ENCODE results near the gene LY86. TPM values are rescaled to one million over a fixed set of nuclear protein-coding genes. Genes with fewer than 3 reads are reported as not detected.

LY86 gene
- total and polyA plus RNA-seq, 2 donors (not counting 3 experiments of a cell fraction or from before 2014, with no cell fraction given) = not detected

DNA sequence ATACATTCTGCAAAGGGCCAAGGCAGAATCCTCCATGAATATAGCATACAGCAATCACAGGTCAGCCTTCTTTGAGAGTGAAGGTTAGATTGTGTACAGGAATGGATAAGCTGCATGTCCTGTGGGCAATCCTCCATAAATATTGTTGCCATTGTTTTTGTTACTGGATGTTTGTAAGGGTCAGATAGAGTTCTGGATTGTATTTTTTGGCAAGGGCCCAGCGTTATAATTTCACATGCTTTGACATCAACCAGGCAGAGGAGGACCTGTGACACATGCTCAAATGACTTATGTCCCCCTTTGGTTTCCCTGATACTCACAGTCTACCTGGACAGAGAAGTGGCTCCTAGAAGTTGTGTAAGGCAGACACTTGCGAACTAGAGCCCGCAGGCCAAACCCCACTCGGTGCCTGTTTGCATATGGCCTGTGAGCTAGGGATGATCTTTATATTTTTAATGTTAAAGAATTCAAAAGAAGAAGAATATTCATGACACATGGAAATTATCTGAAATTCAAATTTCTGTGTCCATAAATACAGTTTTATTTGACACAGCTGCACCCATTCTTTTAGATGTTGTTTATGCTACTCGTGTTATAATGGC is 5.4 kb downstream of the LY86 start:
- Histone ChIP-seq H2AFZ (ENCODE audit: low read depth, low read length) (no peak overlapping the region), H3K9me1 (replicated peaks; ENCODE audit: control insufficient read depth, extremely low read depth, insufficient read depth, low read length) (no peaks in the 10 kb centered on the region), H3K79me2 (ENCODE audit: control insufficient read depth, insufficient read depth, low read length) (no peaks in the 10 kb centered on the region), H3K4me1 (ENCODE audit: control insufficient read depth, extremely low read depth, insufficient read depth, low read length) (no peaks in the 10 kb centered on the region), H3K4me3 (replicated peaks in 1 of 3; ENCODE audit: insufficient read depth in 1 of 3, low read depth in 1 of 3, low read length in 3 of 3) (no peak overlapping the region), H3K27ac (ENCODE audit: insufficient read depth, low read depth, low read length) (no peak overlapping the region), H3K36me3 (ENCODE audit: control insufficient read depth in 2 of 2, extremely low read depth in 1 of 2, insufficient read depth in 2 of 2, low read length in 2 of 2) (no peaks in the 10 kb centered on the region), H3K27me3 (ENCODE audit: control insufficient read depth in 2 of 2, insufficient read depth in 2 of 2, low read length in 2 of 2) (no peaks in the 10 kb centered on the region), H3K4me2 (ENCODE audit: insufficient read depth, low read length) (no peak overlapping the region), H3K9ac (replicated peaks; ENCODE audit: extremely low read depth, insufficient read depth, low read length) (no peak overlapping the region), H3K9me3 (replicated peaks; ENCODE audit: control insufficient read depth, insufficient read depth, low read length) (no peaks in the 10 kb centered on the region), H4K20me1 (replicated peaks; ENCODE audit: control insufficient read depth, extremely low read depth, insufficient read depth, low read length) (no peaks in the 10 kb centered on the region)
- intact Hi-C loops (cut with micrococcal nuclease) = no loop called here
- TF ChIP-seq JUN (IDR thresholded peaks at IDR 0.05; ENCODE audit: borderline replicate concordance, insufficient read depth, insufficient read length, low read depth) = no peak
- TF ChIP-seq GATA2 (IDR thresholded peaks at IDR 0.05; ENCODE audit: insufficient read depth, insufficient read length, low read depth, low read length) = no peak
- TF ChIP-seq, protein P1, sequence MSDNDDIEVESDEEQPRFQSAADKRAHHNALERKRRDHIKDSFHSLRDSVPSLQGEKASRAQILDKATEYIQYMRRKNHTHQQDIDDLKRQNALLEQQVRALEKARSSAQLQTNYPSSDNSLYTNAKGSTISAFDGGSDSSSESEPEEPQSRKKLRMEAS (IDR thresholded peaks at IDR 0.05; ENCODE audit: insufficient read depth, insufficient read length) = no peak
- dilution Hi-C loops (cut with MboI; ENCODE audit: extremely low pct_ligation_motif_present, low sequenced_read_pairs) = no loop called here
- CTCF ChIA-PET = no interaction called here
- BruUV-seq (replicated peaks) = no TSS peak
- POLR2A ChIA-PET = no interaction called here
- DNase-seq (ENCODE audit: low read depth, low spot score) (no peak), FAIRE-seq (no peak)

DNA sequence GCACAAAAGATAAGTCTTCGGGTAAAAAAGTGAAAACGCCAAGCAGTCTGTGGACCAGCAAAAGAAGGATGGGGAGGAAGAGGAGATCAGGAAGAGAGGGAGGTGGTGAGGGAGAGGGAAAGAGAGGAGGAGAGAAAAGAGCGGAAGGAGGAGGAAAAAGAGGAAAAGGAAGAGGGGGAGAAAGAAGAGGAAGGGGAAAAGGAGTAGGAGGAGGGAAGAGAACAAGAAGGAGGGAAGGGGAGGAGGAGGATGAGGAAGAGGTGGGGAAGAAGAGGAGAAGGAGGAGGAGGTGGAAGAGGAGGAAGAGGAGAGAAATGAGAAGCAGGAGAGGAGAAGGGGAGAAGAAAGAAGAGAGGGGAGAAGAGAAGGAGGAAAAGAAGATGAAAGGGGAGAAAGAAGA is 6.5 kb downstream of the LY86 start:
- Histone ChIP-seq H3K36me3 (ENCODE audit: control insufficient read depth in 2 of 2, extremely low read depth in 1 of 2, insufficient read depth in 2 of 2, low read length in 2 of 2) (no peaks in the 10 kb centered on the region), H3K27ac (ENCODE audit: insufficient read depth, low read depth, low read length) (no peak overlapping the region), H3K4me3 (replicated peaks in 1 of 3; ENCODE audit: insufficient read depth in 1 of 3, low read depth in 1 of 3, low read length in 3 of 3) (no peak overlapping the region), H3K4me1 (ENCODE audit: control insufficient read depth, extremely low read depth, insufficient read depth, low read length) (no peaks in the 10 kb centered on the region), H3K27me3 (ENCODE audit: control insufficient read depth in 2 of 2, insufficient read depth in 2 of 2, low read length in 2 of 2) (no peaks in the 10 kb centered on the region), H3K79me2 (ENCODE audit: control insufficient read depth, insufficient read depth, low read length) (no peaks in the 10 kb centered on the region), H4K20me1 (replicated peaks; ENCODE audit: control insufficient read depth, extremely low read depth, insufficient read depth, low read length) (no peaks in the 10 kb centered on the region), H3K9me1 (replicated peaks; ENCODE audit: control insufficient read depth, extremely low read depth, insufficient read depth, low read length) (no peaks in the 10 kb centered on the region), H2AFZ (ENCODE audit: low read depth, low read length) (no peak overlapping the region), H3K9me3 (replicated peaks; ENCODE audit: control insufficient read depth, insufficient read depth, low read length) (no peaks in the 10 kb centered on the region), H3K9ac (replicated peaks; ENCODE audit: extremely low read depth, insufficient read depth, low read length) (no peak overlapping the region), H3K4me2 (ENCODE audit: insufficient read depth, low read length) (no peak overlapping the region)
- intact Hi-C loops (cut with micrococcal nuclease) (no loop called here), dilution Hi-C loops (cut with MboI; ENCODE audit: extremely low pct_ligation_motif_present, low sequenced_read_pairs) (no loop called here)
- FAIRE-seq (no peak), DNase-seq (ENCODE audit: low read depth, low spot score) (no peak)
- ChIA-PET CTCF (no interaction called here), POLR2A (no interaction called here)
- no TSS peak for BruUV-seq (replicated peaks)
- no peak for TF ChIP-seq FOS (IDR thresholded peaks at IDR 0.05; ENCODE audit: borderline replicate concordance, insufficient read depth, low read length)
